ENCODE results near the gene RANBP10. TPM values are rescaled to one million over a fixed set of nuclear protein-coding genes. Genes with fewer than 3 reads are reported as not detected.

The RANBP10 gene
- total and polyA plus RNA-seq, 10 of the 15 experiments (the other 5 are each of a cell fraction or from before 2014, with no cell fraction given), result 1.2 to 20.4 (median 10.8) TPM

DNA sequence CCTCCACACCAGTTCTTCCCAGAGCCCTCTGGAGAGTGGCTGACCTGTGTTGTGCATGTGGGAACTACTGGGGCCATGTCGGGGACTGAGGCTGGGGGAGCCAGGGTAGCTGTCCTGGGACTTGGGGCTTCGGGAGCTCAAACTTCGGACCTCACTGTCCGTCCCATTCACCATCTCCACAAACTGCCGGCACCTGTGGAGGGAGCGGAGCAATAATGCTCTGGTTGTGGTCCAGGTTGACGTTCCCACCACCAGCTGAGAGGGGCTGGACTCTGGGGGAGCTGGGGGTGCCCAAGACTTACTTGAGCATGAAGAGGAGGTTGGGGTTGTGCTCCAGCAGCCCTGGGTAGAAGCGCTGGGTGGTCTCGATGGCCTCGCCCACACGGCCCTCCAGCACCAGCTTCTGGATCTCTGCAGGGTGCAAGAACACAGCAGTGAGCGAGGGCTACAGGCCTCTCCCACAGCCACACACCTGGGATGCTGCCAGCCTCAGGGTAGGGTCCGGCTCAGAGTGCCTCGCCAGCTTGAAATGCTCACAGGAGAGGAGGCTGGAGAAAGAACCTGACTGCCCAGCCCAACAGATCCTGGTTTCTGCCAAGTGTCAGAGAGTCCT, 76.6 kb downstream of the RANBP10 start:
- no peak for FAIRE-seq
- no peak overlapping the region for H2AFZ ChIP-seq (ENCODE audit: control insufficient read depth, low read depth, low read length)
- H3K79me2 ChIP-seq (ENCODE audit: control insufficient read depth, insufficient read depth, low read length), result no peaks in the 10 kb centered on the region
- no peak for DNase-seq (ENCODE audit: low read depth, low spot score)
- no peaks in the 10 kb centered on the region for H3K9me3 ChIP-seq (replicated peaks; ENCODE audit: control insufficient read depth, insufficient read depth, low read length)
- H3K36me3 ChIP-seq (ENCODE audit: control insufficient read depth in 2 of 2, insufficient read depth in 2 of 2, low read length in 1 of 2), result peaks cover 21 to 33% of the 10 kb centered on the region in 2 experiments; a peak in 3 of 4 replicates
- no peak overlapping the region for H3K9ac ChIP-seq (ENCODE audit: control insufficient read depth, insufficient read depth, low read length)
- 98% methylated on average over 14 of the region's 14 CpGs for WGBS (ENCODE audit: insufficient coverage, insufficient replicate concordance, low lambda C conversion rate, missing lambda C conversion rate)
- no peaks in the 10 kb centered on the region for H3K4me1 ChIP-seq (ENCODE audit: control insufficient read depth, insufficient read depth, low read length)
- ChIA-PET CTCF (interaction anchor here (0.6 to 1.3 kb wide), 3 partner anchors 60 to 87 kb away, joined by 3 read pairs; no protein-coding TSS in a partner anchor), RAD21 (ENCODE audit: unreplicated experiment) (no interaction called here), SMC1A (ENCODE audit: uncharacterized antibody, unreplicated experiment) (interaction anchor here (1.2 kb wide), 1 partner anchor 207 kb away, joined by 4 read pairs; the partner anchor contains the start of gene PSMB10), POLR2A (interaction anchor here (0.5 to 2.3 kb wide), 2 partner anchors 10 to 106 kb away, joined by 3 to 8 read pairs; partner anchors contain the start of gene GFOD2)
- intact Hi-C loops (cut with micrococcal nuclease; ENCODE audit: unreplicated experiment), result no loop called here
- no peak overlapping the region for H3K27ac ChIP-seq (ENCODE audit: control insufficient read depth, insufficient read depth)
- H3K4me3 ChIP-seq, result no peak overlapping the region
- no peak for ATAC-seq
- in situ Hi-C loops (cut with MboI), result no loop called here
- BruUV-seq (replicated peaks), result no TSS peak
- no peak for TF ChIP-seq CEBPB (IDR thresholded peaks at IDR 0.05; ENCODE audit: borderline replicate concordance in 1 of 2, low read depth in 2 of 2, low read length in 2 of 2)
- TF ChIP-seq, protein P1, sequence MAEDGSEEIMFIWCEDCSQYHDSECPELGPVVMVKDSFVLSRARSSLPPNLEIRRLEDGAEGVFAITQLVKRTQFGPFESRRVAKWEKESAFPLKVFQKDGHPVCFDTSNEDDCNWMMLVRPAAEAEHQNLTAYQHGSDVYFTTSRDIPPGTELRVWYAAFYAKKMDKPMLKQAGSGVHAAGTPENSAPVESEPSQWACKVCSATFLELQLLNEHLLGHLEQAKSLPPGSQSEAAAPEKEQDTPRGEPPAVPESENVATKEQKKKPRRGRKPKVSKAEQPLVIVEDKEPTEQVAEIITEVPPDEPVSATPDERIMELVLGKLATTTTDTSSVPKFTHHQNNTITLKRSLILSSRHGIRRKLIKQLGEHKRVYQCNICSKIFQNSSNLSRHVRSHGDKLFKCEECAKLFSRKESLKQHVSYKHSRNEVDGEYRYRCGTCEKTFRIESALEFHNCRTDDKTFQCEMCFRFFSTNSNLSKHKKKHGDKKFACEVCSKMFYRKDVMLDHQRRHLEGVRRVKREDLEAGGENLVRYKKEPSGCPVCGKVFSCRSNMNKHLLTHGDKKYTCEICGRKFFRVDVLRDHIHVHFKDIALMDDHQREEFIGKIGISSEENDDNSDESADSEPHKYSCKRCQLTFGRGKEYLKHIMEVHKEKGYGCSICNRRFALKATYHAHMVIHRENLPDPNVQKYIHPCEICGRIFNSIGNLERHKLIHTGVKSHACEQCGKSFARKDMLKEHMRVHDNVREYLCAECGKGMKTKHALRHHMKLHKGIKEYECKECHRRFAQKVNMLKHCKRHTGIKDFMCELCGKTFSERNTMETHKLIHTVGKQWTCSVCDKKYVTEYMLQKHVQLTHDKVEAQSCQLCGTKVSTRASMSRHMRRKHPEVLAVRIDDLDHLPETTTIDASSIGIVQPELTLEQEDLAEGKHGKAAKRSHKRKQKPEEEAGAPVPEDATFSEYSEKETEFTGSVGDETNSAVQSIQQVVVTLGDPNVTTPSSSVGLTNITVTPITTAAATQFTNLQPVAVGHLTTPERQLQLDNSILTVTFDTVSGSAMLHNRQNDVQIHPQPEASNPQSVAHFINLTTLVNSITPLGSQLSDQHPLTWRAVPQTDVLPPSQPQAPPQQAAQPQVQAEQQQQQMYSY (CRISPR knock-in tag; IDR thresholded peaks at IDR 0.05), result no peak
- no peak for TF ChIP-seq BRCA1 (IDR thresholded peaks at IDR 0.05; ENCODE audit: low read depth, low read length)
- TF ChIP-seq ZNF24 (IDR thresholded peaks at IDR 0.05), result no peak
- no peak for TF ChIP-seq EP300 (IDR thresholded peaks at IDR 0.05; ENCODE audit: borderline replicate concordance in 1 of 2, control insufficient read depth in 1 of 2, low read depth in 2 of 2, low read length in 2 of 2)
- no peak for TF ChIP-seq FOXK2 (IDR thresholded peaks at IDR 0.05)
- TF ChIP-seq PAX8 (IDR thresholded peaks at IDR 0.05), result no peak
- H4K20me1 ChIP-seq (ENCODE audit: control insufficient read depth, insufficient read depth), result no peaks in the 10 kb centered on the region
- H3K4me2 ChIP-seq (ENCODE audit: control insufficient read depth, insufficient read depth), result no peak overlapping the region
- no peaks in the 10 kb centered on the region for H3K27me3 ChIP-seq (replicated peaks in 1 of 2; ENCODE audit: control insufficient read depth in 2 of 2, insufficient read depth in 2 of 2, low read length in 1 of 2)
